Measurements from ENCODE around the gene C1RL.
A peak's percentile ranks its signal among the peaks of the same experiment; 100 is the strongest.

Gene C1RL

DNA sequence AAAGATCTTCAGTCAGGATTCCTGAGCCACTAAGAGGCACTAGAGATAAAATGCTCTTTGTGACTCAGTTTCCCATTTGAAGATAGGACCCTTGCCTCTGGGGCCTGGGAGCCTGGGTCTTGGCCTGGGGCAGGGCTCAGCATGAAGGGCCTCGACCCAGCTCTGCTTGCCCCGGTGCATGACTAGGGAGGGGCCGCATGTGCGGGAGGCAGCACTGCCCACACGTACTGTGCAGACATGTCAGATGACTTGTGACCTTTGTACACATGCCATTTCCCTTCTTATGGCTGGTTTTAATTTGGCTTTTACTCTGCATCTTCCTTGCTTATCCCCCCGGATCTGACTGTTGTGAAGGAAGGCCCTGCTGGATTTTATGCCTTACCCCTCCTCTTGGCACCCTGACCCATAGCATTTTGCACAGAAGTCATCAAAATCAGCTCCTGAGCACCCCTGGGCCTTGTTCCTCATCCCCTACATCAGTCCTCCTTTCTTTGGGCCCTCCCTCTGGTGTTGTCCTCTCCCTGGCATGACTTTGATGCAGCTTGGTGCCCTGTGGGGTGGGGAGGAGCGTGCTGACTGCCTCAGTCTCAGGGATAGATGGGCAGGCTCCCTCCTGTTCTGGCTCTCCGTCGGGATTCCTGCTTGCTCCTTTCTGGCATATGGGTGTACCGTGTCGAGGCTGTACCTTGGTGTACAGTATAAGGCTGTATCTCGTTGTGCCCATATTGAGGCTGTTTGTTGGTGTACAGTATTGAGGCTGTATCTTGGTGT, 25.6 kb upstream of the C1RL start:
- no peak for TF ChIP-seq EZH2phosphoT487 (conservative IDR thresholded peaks at IDR 0.05; ENCODE audit: low read length)
- no peak for TF ChIP-seq CTCF (IDR thresholded peaks at IDR 0.05; ENCODE audit: insufficient read depth, low read length, poor library complexity, severe bottlenecking)
- no peak overlapping the region for H3K4me3 ChIP-seq (ENCODE audit: insufficient read depth, low read length, poor library complexity, severe bottlenecking)
- no peaks in the 10 kb centered on the region for H3K36me3 ChIP-seq (ENCODE audit: low read length)
- H3K27ac ChIP-seq (ENCODE audit: low read depth, low read length) = no peak overlapping the region
- H3K27me3 ChIP-seq (ENCODE audit: low read length) = no peaks in the 10 kb centered on the region
- no peaks in the 10 kb centered on the region for H3K79me2 ChIP-seq (ENCODE audit: insufficient read depth, low read length)
- H3K9me3 ChIP-seq (ENCODE audit: insufficient read depth, low read length) = no peaks in the 10 kb centered on the region
- H3K4me2 ChIP-seq (ENCODE audit: low read depth, low read length, poor library complexity, severe bottlenecking) = no peak overlapping the region
- H3F3A ChIP-seq (ENCODE audit: insufficient read depth) = no peaks in the 10 kb centered on the region
- no peak overlapping the region for H2AFZ ChIP-seq (ENCODE audit: low read depth, low read length, severe bottlenecking)
- no peak overlapping the region for H3K9ac ChIP-seq (ENCODE audit: low read length)
- no peaks in the 10 kb centered on the region for H3K9me2 ChIP-seq (replicated peaks; ENCODE audit: insufficient read depth, low read length)
- H4K20me1 ChIP-seq (ENCODE audit: low read depth, low read length) = no peaks in the 10 kb centered on the region

GRCh38 chr12:7131502-7131866, 22.5 kb upstream of the C1RL start:
- Histone ChIP-seq H3K9me3 (ENCODE audit: insufficient read depth, low read length) (no peaks in the 10 kb centered on the region), H4K20me1 (ENCODE audit: low read depth, low read length) (no peaks in the 10 kb centered on the region), H2AFZ (ENCODE audit: low read depth, low read length, severe bottlenecking) (no peak overlapping the region), H3K9ac (ENCODE audit: low read length) (no peak overlapping the region; the same call in 1 of the 2 replicates), H3K27me3 (ENCODE audit: low read length) (no peaks in the 10 kb centered on the region), H3K9me2 (replicated peaks; ENCODE audit: insufficient read depth, low read length) (no peaks in the 10 kb centered on the region), H3K79me2 (ENCODE audit: insufficient read depth, low read length) (no peaks in the 10 kb centered on the region), H3K4me2 (ENCODE audit: low read depth, low read length, poor library complexity, severe bottlenecking) (peak overlapping the region; percentile 79), H3K36me3 (ENCODE audit: low read length) (no peaks in the 10 kb centered on the region), H3K27ac (ENCODE audit: low read depth, low read length) (no peak overlapping the region), H3K4me3 (ENCODE audit: insufficient read depth, low read length, poor library complexity, severe bottlenecking) (no peak overlapping the region), H3F3A (ENCODE audit: insufficient read depth) (no peaks in the 10 kb centered on the region)
- TF ChIP-seq CTCF (IDR thresholded peaks at IDR 0.05; ENCODE audit: insufficient read depth, low read length, poor library complexity, severe bottlenecking) (no peak), EZH2phosphoT487 (conservative IDR thresholded peaks at IDR 0.05; ENCODE audit: low read length) (no peak)

GRCh38 chr12:7130701-7131501, 21.9 kb upstream of the C1RL start:
- no peaks in the 10 kb centered on the region for H3K36me3 ChIP-seq (ENCODE audit: low read length)
- peak overlapping the region; percentile 79 for H3K4me2 ChIP-seq (ENCODE audit: low read depth, low read length, poor library complexity, severe bottlenecking)
- H3K9me2 ChIP-seq (replicated peaks; ENCODE audit: insufficient read depth, low read length) = no peaks in the 10 kb centered on the region
- H4K20me1 ChIP-seq (ENCODE audit: low read depth, low read length) = no peaks in the 10 kb centered on the region
- peak overlapping the region; percentile 61 for H3K4me3 ChIP-seq (ENCODE audit: insufficient read depth, low read length, poor library complexity, severe bottlenecking)
- H3F3A ChIP-seq (ENCODE audit: insufficient read depth) = no peaks in the 10 kb centered on the region
- H3K79me2 ChIP-seq (ENCODE audit: insufficient read depth, low read length) = no peaks in the 10 kb centered on the region
- no peak for TF ChIP-seq EZH2phosphoT487 (conservative IDR thresholded peaks at IDR 0.05; ENCODE audit: low read length)
- TF ChIP-seq CTCF (IDR thresholded peaks at IDR 0.05; ENCODE audit: insufficient read depth, low read length, poor library complexity, severe bottlenecking) = no peak
- H3K9me3 ChIP-seq (ENCODE audit: insufficient read depth, low read length) = no peaks in the 10 kb centered on the region
- H3K9ac ChIP-seq (ENCODE audit: low read length) = peak overlapping the region; percentile 61
- peak overlapping the region; percentile 92 for H2AFZ ChIP-seq (ENCODE audit: low read depth, low read length, severe bottlenecking)
- no peak overlapping the region for H3K27ac ChIP-seq (ENCODE audit: low read depth, low read length)
- H3K27me3 ChIP-seq (ENCODE audit: low read length) = no peaks in the 10 kb centered on the region
